ENCODE measurements around the gene GLB1L. TPM values are rescaled to one million over a fixed set of nuclear protein-coding genes. Genes with fewer than 3 reads are reported as not detected.

The GLB1L gene
- total and polyA plus RNA-seq, 2 of the 8 experiments (the other 6 are each of a cell fraction or from before 2014, with no cell fraction given) = 3.7 to 4.0 TPM

DNA sequence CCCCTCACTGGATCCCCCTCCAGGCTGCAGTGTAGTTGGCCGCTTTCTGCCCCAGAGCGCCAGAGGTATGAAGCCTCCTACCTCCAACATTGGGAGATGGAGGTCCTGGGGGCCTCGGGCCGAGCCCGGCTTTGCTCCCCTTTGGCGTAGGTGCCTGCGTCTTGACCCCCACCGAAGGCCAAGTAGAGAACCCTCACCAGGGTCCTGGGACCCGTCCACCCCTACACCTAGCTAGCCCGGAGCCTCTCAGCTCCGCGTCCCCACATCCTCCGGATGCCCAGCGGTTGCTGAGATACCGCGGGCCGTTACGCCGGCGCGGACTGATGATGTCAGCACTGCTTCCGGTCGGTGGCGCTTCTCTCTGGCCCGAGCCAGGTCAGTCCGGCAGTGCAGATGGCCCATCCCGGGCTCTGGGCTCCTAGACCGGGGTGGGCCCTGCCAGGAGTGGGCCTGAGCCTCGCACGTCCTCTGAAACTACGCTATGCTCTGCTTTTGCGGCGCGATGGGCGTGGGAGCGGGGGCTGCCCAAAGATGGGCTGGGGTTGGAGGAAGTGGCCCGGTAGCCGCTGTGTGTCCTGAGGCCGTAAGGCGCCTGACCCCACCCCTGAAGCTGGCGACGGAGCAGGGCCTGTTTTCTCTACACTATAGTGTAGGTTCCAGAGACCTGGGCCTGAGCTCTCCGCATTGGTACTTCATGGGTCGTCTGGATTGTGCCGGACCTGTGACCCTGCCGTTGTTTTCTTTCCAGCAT lies at the start of gene GLB1L, which contains the start of gene STK16 (continued):
- peak; percentile 88 for TF ChIP-seq KDM4A (IDR thresholded peaks at IDR 0.05; ENCODE audit: low read depth, low read length, severe bottlenecking)
- TF ChIP-seq TAF1 (IDR thresholded peaks at IDR 0.05; ENCODE audit: low read depth, low read length) = peak; percentile 96
